Stimulated activated naive CD4-positive, alpha-beta T cell (primary cell): ENCODE measurements around the gene YWHAH.

ENCODE experiments used
- DNase-seq, 6 experiments: peaks; one replicate each; lab custom pipeline; 2025; lab: John Stamatoyannopoulos, UW

YWHAH gene

DNA sequence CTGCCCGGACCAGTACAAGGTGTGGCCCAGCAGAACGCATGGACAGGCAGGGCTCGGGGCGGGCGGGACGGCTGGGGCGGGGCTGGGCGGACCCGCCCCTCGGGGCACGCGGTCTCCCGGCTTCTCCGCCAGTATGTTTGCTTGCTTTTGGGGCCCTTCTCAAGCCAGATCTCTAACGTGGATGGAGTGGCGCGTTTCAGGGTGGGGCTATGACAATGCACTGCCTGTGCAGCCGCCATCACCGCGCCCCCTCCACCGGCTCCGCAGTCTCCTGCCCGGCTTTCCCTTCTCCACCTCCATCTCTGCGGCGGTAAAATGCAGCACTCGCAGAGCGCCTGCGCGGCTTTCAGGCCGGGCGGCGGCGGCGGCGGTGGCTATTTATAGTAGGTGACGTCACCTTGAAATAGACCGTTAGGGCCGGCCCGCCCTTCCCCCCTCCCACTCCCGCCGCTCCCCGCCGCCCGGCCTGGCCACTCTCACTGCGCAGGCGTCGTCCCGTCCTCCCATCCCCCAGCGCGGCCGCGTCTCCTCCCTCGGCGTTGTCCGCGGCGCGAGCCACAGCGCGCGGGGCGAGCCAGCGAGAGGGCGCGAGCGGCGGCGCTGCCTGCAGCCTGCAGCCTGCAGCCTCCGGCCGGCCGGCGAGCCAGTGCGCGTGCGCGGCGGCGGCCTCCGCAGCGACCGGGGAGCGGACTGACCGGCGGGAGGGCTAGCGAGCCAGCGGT is at the start of gene YWHAH:
TSS of gene YWHAH (plus strand) at position 558 of the 722 bp plus-strand sequence. CDS start 199 bp downstream, outside the sequence.
- peak; percentile 68 to 81 (median 77) for DNase-seq

DNA sequence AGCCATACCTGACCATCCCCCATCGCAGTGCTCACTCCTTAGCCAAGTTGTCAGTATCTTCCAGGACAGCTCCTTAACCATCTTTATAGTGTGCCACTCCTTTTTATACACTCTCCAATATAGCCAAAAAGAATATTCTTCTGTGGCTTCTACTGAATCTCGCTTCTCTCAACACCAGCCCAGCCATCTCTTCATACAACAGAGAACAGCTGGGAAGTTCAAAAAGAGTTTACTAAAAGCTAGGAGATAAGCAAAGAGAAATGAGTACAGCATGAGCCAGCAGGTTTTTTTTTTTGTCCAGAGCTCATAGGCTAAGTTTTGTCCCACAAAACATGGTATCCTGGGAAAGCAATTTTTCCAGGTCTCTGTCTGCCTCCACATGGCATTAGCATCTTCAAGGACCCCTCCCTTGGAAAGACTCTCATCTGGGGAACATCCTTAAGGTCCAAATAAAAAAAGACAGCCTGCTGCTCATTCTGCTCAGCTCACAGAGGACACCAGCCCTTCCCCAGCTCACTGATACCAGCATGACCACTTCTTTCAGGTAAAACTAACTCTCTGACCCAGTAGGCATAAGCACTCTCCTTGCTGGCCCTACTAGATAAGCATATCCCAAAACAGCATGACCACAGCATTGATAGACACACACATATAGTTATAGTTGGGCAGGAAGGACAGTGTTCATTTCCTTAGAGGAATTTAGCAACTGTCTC is 48.8 kb upstream of the YWHAH start:
- no peak for DNase-seq

DNA sequence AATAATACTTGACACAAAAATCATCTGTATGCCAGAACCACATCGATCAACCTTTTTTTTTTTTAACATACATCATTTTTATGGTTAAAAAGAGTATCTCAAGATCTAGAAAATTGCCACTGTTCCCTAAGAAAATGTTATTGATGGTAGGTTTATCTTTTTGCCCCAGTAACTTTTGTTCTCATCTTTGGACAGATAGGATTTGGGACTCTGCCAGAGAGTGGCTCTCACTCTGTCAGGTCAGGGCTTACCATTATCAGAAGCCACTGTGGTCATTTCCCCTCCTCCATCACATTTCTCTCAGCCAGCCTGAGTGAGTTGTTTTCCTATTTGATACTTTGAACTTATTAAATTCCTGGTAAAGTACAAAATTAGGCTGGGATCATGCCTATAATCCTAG is 47.9 kb upstream of the YWHAH start:
- DNase-seq, result no peak

DNA sequence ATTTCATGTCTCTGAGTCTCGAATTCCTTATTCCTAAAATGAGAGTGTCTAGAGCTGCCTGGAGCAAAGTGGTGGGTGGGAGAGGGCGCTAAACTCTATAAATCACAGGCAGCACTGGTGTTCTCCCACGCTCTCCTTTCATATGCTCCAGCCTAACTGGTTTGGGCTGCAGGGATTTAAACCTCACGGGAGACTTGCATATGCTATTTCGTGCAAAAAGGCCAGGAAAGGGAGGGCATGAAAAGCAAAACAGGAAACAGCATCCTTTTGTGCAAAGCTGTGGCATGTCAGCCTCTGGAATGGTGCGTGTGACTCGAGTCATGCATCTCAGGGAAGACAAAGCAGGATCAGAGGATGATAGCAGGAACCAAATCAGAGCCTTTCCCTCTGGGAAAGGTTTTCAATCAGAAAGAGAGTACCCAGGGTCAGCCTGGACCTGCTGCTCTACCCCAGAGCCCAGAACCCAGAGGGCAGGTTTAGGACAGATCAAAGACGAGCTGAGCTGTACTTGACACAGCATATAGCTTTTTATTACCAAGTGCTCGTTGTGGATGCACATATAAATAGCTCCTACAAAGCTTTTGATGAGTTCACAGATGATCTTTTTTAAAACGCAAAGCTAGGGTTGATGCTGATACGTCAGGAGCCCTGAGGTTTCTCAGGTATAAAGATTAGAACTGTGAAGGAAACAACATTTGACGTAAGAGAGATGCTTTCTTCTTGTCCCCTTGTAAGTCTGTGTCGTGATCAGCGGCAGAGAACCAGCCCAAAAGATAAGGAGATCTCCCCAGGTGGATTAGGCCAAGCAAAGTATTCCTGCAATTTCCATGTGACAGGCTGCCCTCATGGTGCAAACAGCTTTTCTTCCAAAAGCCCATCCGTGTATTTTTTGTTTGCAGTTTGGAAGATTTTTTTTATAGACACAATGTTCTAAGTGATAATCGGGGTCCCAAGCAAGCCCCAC is 46.2 kb upstream of the YWHAH start:
- no peak for DNase-seq

DNA sequence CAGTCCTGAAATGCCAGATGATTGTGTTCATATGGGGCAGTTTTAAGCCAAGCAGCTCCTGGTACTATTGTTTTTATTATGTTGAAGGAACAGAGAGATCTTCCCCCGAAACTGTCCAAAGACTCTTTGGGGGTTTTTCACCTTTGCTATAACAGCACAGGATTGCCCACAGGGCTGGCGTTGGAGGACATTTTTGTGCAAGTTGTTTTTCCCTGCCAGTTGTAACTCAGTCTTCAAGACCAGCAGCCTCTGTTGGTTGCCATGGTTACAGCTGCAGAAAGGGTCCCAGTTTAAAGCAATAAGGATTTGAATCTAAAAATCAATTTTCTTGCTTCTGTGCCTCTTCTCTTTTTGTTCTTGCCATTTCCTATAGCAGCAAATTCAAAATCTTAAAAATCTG is 45.4 kb upstream of the YWHAH start:
- DNase-seq, result no peak

DNA sequence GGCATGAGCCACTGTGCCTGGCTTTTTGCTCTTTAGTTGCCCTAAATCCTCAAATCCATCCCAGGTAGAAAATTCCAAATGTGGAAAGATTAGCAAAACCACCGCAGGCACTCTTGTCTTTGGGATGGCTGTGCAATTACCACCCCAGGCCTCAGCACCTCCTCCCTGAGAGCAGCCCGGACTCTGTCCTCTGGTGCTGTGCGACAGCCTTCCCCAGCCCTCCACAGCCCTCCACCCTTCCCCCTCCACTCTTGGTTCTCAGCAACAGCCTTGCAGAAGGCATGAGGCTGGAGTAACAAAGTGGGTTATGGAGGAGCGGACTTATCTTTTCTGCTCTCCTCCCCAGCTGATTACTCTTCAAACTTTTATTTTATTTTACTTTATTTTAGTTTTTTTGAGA is 44.7 kb upstream of the YWHAH start:
- no peak for DNase-seq

DNA sequence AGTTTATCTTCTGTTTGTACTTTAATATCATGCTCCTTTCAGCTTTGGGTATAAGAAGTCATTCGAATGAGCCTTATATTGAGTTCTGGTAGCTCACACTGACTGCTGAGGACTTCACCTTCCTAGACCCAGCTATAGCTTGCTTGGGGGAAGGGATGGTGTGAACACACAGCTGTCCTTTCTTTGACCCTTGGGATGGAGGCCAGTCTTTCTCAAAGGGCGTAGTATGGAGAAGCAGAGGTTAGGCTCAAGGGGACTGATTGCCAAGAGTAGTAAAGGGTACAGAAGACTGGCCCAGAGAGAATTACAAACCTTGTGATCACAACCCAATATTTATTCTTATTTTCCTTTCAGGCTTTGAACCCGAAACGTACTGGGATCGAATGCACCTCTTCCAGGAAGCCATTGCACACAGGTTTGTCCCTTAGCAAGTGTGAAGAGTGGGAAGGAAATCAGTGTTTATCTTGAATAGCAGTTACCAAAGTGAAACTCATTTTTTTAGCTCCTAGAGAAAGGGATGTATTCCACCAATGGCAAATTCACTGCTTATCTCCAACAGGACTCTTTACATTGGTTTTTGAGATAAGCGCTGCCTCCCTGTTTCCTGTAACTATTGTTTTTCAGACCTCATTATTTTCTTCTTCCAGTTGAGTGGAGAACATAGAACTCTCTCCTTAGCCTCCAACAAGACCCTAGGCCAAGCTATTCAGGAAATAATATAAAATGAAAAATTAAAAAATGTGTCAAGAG is 42.8 kb upstream of the YWHAH start:
- no peak for DNase-seq

DNA sequence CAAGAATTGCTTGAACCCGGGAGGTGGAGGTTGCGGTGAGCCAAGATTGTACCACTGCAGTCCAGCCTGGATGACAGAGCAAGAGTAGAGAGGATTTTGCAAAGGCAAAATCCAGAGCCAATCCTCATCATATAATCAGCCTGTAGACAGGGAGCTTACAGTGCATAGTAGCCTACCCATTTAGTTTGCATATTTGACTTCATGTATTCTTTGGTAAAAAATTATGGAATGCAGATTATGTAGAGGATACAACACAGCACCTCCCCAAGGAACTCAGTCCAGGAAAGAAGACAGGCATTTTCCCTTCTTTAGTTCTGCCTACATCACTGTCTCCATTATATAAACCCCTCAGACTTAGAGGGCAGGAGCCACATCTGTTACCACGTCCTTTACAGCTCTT is 39.7 kb upstream of the YWHAH start:
- no peak for DNase-seq

DNA sequence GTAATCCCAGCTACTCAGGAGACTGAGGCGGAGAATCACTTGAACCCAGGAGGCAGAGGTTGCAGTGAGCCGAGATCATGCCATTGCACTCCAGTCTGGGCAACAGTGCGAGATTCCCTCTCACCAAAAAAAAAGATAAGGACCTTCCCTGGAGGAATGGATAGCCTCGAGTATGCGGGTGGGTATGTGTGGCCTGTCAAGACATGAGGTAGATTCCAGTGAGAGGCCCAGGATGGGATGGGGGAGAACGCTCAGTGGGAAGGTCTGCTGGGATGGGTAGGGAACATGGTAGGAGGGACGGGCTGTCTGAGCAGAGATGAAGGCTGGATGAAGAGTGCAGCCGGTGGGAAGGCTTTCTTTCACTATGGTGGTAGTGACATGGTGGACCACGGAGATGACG is 39.0 kb upstream of the YWHAH start:
- DNase-seq, result no peak

DNA sequence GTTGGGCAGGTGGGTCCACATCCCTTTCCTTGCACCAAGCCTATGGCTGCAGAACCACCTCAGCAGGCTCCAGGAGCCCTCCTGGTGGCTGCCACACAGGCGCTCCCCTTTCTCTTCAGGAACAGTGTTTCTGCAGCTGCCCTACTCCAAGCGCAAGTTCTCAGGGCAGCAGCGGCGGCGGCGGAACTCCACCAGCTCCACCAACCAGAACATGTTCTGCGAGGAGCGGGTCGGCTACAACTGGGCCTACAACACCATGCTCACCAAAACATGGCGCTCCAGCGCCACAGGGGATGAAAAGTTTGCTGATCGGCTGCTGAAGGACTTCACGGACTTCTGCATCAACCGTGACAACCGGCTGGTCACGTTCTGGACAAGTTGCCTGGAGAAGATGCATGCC is 38.2 kb upstream of the YWHAH start:
- DNase-seq, result no peak

DNA sequence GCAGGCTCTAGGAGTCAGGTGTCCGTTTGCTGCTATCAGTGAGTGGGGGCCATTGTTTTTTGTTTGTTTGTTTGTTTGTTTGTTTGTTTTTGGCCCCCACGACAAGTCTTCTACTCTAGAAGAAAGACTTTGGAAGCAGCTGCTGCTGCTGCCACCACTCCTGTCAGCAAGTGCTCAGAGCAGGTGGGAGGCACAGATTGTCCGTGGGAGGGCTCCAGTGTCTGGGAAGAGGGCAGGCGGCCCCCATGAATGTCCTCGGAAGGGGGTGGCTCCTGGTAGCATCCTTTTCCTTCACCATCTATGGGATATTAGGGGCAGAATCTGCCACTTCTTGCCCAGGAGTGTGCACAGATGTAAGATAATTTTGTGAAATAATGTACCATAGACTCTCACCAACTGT is 37.8 kb upstream of the YWHAH start:
- no peak for DNase-seq

DNA sequence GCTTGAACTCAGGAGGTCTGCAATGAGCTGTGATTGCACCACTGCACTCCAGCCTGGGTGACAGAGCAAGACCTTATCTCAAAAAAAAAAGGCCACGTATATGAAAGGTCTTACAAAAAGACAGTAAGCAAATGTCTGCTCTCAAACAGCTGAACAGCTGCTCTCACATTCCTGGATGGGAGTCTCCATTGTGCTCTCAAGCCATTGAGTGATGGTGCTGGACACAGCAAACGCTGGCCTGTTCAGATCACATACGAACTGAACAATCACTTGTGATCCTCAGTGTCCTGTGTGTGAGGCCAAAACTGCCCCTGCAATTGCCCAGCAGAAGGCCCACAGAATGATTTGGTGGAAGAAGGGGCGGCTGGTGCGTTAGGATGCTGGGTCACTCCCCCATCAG is 34.4 kb upstream of the YWHAH start:
- DNase-seq, result no peak

DNA sequence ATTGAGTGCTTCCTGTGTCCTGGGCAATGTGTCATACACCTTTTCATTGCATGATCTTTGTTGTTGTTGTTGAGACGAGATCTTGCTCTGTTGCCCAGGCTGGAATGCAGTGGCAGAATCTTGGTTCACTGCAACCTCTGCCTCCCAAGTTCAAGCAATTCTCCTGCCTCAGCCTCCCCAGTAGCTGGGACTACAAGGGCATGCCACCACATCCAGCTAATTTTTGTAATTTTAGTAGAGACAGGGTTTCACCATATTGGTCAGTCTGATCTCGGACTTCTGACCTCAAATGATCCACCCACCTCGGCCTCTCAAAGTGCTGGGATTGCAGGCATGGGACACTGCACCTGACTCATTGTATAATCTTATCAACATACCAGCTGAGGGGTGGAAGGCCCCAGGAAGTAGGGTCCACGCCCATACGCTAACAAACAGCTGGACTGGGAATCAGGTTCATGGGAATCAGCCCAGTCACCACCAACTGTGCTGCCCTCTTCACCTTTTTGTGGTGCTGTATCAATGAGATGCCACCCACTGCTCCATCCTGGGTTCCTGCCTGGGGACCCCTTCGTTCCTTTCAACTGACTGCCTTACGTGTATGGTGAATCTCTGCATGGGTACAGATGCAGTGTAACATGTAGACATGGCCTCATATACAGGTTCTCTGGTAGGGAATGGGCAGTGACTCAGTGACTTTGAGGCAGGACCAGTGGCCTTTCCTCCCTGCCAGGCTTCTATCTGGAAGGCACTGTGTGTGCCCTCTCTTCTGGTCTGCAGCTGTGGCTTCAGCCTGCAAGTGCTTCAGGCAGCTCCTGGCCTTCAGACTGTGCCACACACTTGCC is 32.5 kb upstream of the YWHAH start:
- DNase-seq, result no peak

DNA sequence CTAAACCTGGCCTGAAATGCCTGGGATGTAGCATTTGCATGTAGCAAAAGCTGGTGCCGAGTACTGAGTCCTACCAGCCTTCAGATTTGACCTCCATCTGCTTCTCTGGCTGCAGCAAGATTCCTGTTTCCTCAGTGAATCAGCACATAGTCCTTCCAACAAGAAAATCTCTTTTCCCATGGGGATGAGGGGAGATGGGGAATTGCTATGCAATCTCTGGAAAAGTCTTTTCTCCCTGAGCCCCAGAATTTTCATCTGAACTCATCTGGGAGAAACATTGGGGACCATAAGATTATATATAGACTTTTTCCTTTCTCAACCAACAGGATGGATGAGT is 32.0 kb upstream of the YWHAH start:
- DNase-seq, result no peak

DNA sequence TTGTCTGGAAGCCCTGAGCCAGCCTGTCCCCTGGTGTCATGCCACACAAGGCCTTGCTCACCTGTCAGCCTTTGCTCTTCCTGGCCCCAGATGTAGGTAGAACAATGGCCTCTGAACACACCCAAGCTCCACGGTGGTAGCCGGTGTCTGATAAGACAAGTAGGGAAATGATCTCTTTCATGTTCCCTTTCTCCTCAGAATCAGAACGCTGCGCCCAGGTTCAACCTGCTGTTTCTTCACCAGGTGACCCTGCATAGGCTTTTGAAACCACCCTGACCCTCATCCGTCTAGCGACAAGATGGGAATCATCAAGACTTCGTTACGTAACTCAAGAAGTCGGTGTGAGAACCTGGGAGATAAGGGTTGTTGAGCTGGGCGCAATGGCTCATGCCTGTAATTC is 28.7 kb upstream of the YWHAH start:
- no peak for DNase-seq

DNA sequence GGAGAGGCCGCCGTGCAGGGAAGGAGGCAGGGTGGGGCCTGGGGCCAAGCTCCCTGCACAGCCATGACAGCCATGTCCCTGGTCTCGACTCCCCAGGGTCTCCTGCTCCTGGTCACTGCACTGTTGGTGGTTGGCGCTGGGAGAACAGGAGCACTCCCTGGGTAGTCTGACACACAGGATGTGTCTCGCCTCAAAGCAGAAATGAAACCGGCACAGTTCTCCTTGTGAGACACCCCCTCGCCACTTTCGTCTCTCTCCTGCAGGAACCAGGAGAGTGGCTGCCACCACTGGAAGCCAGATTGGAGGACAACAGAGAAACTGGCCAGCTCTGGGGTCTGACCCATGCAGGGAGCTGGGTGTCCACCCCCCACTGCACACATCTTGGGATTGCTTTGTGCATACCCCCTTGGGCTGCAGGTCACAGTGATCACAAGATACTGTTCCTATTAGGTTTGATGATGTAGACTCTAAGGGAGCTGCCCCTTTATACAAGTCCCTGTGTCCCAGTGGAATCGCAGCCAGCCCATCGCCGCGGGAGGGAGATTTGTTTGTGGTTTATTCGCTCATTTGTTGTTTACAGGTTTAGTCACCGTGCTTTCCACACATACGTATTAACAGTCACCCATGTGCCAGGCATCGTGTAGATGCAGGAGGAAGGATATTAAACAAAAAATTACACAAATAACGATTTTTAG is 27.0 kb upstream of the YWHAH start:
- DNase-seq, result no peak

DNA sequence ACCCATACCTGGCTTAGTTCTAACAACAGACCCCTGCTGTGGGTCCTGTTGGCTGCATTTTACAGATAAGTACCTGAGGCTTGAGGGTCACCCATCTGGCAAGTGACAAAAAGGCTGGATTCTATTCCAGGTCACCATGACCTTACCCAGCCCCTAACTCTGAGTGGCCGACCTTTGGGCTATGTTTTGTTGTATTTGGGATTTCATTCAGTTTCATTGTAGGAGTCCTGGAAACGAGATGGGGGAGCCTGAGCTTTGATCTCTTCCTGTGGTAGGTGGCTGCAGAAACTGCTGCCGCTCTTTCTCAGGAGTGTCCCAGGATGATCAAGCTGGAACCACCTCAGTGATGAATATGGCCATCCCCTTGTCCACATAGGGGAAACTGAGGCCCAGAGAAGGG is 24.6 kb upstream of the YWHAH start:
- no peak for DNase-seq

DNA sequence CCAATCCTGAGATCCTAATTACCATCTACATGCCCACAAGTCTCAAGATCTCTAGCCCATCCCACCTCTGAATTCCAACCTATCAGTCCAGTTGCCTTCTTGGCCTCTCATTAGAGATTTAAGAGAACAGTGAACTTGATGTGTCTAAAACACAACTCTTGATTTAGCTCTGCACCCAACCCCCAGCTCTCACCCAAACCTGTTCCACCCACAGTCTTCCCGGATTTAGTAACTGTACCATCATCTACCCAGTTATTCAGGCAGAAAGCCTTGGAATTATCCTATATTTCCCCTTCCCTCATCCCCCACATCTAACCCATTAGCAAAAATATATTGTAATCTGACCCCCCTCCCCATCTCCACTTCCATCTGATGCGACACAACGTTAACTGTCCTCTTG is 24.0 kb upstream of the YWHAH start:
- DNase-seq, result no peak

DNA sequence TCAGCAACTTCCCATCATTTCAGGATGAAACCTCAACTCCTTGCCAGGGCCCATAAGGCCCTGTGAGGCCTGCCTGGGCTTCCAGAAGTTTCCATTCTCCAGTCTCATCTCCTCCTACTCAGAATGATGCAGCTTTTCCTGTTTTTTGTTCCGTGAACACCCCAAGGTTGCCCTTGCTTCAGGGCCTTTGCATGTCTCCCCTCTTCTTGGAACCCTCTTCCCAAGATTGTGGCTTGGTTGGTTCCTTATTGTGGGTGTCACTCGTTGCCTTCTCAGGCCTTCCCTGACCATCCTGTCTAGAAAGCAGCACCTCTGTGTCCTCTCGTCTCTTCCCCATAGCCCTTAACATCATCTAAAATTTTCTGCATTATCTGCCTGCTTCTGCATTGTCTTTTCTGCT is 23.2 kb upstream of the YWHAH start:
- no peak for DNase-seq

DNA sequence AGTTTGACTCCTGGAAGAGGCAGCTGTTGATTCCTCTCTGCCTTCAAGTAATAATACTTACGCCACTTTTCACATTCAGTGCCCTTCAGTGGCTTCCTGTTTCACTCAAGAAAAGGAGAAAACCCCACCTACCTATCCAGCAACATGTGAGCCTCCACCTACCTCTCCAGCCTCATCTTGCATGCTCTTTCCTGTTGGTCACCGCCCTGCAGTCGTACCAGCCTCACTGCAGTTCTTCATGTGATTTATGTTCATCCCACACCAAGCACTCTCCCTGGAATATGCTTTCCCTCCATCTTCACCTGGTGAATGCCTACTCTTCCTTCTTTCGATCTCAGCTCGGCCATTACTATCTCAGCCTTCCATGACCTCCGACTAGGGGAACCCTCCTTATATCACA is 21.8 kb upstream of the YWHAH start:
- no peak for DNase-seq

DNA sequence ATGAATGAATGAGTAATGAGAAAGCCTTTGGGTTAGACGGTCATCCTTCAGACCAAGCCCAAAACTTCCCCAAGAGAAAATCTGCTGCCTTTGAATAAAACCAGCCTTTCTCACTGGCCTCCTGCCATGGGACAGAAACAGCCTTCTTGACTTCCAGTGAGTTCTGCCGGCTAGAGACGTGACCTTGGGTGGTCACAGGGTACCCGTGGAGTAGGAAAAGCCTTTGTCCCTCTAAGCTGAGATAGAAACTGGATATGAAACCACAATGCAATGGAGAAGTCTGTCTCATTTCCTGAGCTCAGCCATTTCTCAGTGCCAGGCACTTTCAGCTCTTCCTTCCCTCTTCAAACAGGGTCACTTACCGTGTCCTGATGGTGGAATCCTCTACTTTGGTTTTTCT is 21.2 kb upstream of the YWHAH start:
- DNase-seq, result no peak
